ENCODE measurements around the gene PEX14.

Gene PEX14

GRCh38 chr1:10589074-10589473 lies 114.3 kb downstream of the PEX14 start:
- Mint-ChIP-seq H3K9me3 (no peaks in the 10 kb centered on the region), H3K27ac (no peak overlapping the region), H3K4me3 (no peak overlapping the region), H3K27me3 (no peaks in the 10 kb centered on the region), H3K4me1 (no peaks in the 10 kb centered on the region), H3K36me3 (ENCODE audit: low read depth) (no peaks in the 10 kb centered on the region)
- DNase-seq = no peak
- ATAC-seq = no peak

GRCh38 chr1:10591010-10591409 lies 116.3 kb downstream of the PEX14 start:
- no peak for ATAC-seq
- H3K27me3 Mint-ChIP-seq = no peaks in the 10 kb centered on the region
- H3K36me3 Mint-ChIP-seq (ENCODE audit: low read depth) = no peaks in the 10 kb centered on the region
- no peaks in the 10 kb centered on the region for H3K9me3 Mint-ChIP-seq
- no peaks in the 10 kb centered on the region for H3K4me1 Mint-ChIP-seq
- DNase-seq = no peak
- no peak overlapping the region for H3K27ac Mint-ChIP-seq
- H3K4me3 Mint-ChIP-seq = no peak overlapping the region

- H3K36me3 Mint-ChIP-seq (ENCODE audit: low read depth) = no peaks in the 10 kb centered on the region
- H3K27me3 Mint-ChIP-seq = no peaks in the 10 kb centered on the region
- no peak overlapping the region for H3K27ac Mint-ChIP-seq
- no peak overlapping the region for H3K4me3 Mint-ChIP-seq
- no peaks in the 10 kb centered on the region for H3K9me3 Mint-ChIP-seq
- no peak for ATAC-seq
- no peak for DNase-seq
- no peaks in the 10 kb centered on the region for H3K4me1 Mint-ChIP-seq
Observed at GRCh38 chr1:10592373-10592772, 117.6 kb downstream of the PEX14 start.

- ATAC-seq = no peak
- no peaks in the 10 kb centered on the region for H3K36me3 Mint-ChIP-seq (ENCODE audit: low read depth)
- no peaks in the 10 kb centered on the region for H3K27me3 Mint-ChIP-seq
- H3K4me1 Mint-ChIP-seq = no peaks in the 10 kb centered on the region
- DNase-seq = no peak
- no peak overlapping the region for H3K27ac Mint-ChIP-seq
- H3K4me3 Mint-ChIP-seq = no peak overlapping the region
- no peaks in the 10 kb centered on the region for H3K9me3 Mint-ChIP-seq
Observed at GRCh38 chr1:10593750-10594149, 119.0 kb downstream of the PEX14 start.

- Mint-ChIP-seq H3K4me1 (no peaks in the 10 kb centered on the region), H3K4me3 (no peak overlapping the region), H3K36me3 (ENCODE audit: low read depth) (peaks cover 2% of the 10 kb centered on the region), H3K27me3 (no peaks in the 10 kb centered on the region), H3K27ac (no peak overlapping the region), H3K9me3 (no peaks in the 10 kb centered on the region)
- ATAC-seq (no peak), DNase-seq (no peak)
Observed at GRCh38 chr1:10594595-10595223, 120.0 kb downstream of the PEX14 start.

GRCh38 chr1:10596780-10597179 lies 122.0 kb downstream of the PEX14 start:
- Mint-ChIP-seq H3K9me3 (no peaks in the 10 kb centered on the region), H3K4me1 (no peaks in the 10 kb centered on the region), H3K4me3 (no peak overlapping the region), H3K27me3 (no peaks in the 10 kb centered on the region), H3K27ac (no peak overlapping the region), H3K36me3 (ENCODE audit: low read depth) (peaks cover 2% of the 10 kb centered on the region)
- DNase-seq (no peak), ATAC-seq (no peak)

GRCh38 chr1:10597492-10598388 lies 123.0 kb downstream of the PEX14 start:
- no peak for DNase-seq
- H3K27me3 Mint-ChIP-seq = no peaks in the 10 kb centered on the region
- no peaks in the 10 kb centered on the region for H3K9me3 Mint-ChIP-seq
- ATAC-seq = no peak
- H3K4me1 Mint-ChIP-seq = no peaks in the 10 kb centered on the region
- H3K4me3 Mint-ChIP-seq = no peak overlapping the region
- peaks cover 2% of the 10 kb centered on the region for H3K36me3 Mint-ChIP-seq (ENCODE audit: low read depth)
- no peak overlapping the region for H3K27ac Mint-ChIP-seq

- DNase-seq = no peak
- Mint-ChIP-seq H3K4me3 (no peak overlapping the region), H3K9me3 (no peaks in the 10 kb centered on the region), H3K27me3 (no peaks in the 10 kb centered on the region), H3K36me3 (ENCODE audit: low read depth) (peaks cover 2% of the 10 kb centered on the region), H3K4me1 (no peaks in the 10 kb centered on the region), H3K27ac (no peak overlapping the region)
- ATAC-seq = no peak
Observed at GRCh38 chr1:10598389-10598702, 123.6 kb downstream of the PEX14 start.

GRCh38 chr1:10599194-10599861 lies 124.6 kb downstream of the PEX14 start:
- peaks cover 2% of the 10 kb centered on the region for H3K36me3 Mint-ChIP-seq (ENCODE audit: low read depth)
- no peaks in the 10 kb centered on the region for H3K9me3 Mint-ChIP-seq
- H3K27ac Mint-ChIP-seq = no peak overlapping the region
- H3K27me3 Mint-ChIP-seq = no peaks in the 10 kb centered on the region
- H3K4me1 Mint-ChIP-seq = no peaks in the 10 kb centered on the region
- DNase-seq (no peak), ATAC-seq (no peak)
- no peak overlapping the region for H3K4me3 Mint-ChIP-seq

- H3K4me3 Mint-ChIP-seq = no peak overlapping the region
- no peak for ATAC-seq
- H3K36me3 Mint-ChIP-seq (ENCODE audit: low read depth) = peaks cover 6% of the 10 kb centered on the region
- no peaks in the 10 kb centered on the region for H3K9me3 Mint-ChIP-seq
- H3K4me1 Mint-ChIP-seq = no peaks in the 10 kb centered on the region
- no peaks in the 10 kb centered on the region for H3K27me3 Mint-ChIP-seq
- DNase-seq = no peak
- no peak overlapping the region for H3K27ac Mint-ChIP-seq
Observed at GRCh38 chr1:10601342-10602070, 126.8 kb downstream of the PEX14 start.

- H3K27me3 Mint-ChIP-seq = no peaks in the 10 kb centered on the region
- no peak overlapping the region for H3K27ac Mint-ChIP-seq
- H3K36me3 Mint-ChIP-seq (ENCODE audit: low read depth) = peaks cover 6% of the 10 kb centered on the region
- no peak for DNase-seq
- no peak overlapping the region for H3K4me3 Mint-ChIP-seq
- ATAC-seq = no peak
- no peaks in the 10 kb centered on the region for H3K9me3 Mint-ChIP-seq
- H3K4me1 Mint-ChIP-seq = no peaks in the 10 kb centered on the region
Observed at GRCh38 chr1:10602936-10603335, 128.2 kb downstream of the PEX14 start.

- Mint-ChIP-seq H3K27me3 (no peaks in the 10 kb centered on the region), H3K4me3 (no peak overlapping the region), H3K4me1 (no peaks in the 10 kb centered on the region), H3K9me3 (no peaks in the 10 kb centered on the region), H3K27ac (no peak overlapping the region), H3K36me3 (ENCODE audit: low read depth) (peaks cover 4% of the 10 kb centered on the region)
- ATAC-seq (no peak), DNase-seq (no peak)
Observed at GRCh38 chr1:10604966-10605365, 130.2 kb downstream of the PEX14 start.

- Mint-ChIP-seq H3K4me1 (no peaks in the 10 kb centered on the region), H3K27ac (no peak overlapping the region), H3K9me3 (no peaks in the 10 kb centered on the region), H3K27me3 (no peaks in the 10 kb centered on the region), H3K36me3 (ENCODE audit: low read depth) (peaks cover 4% of the 10 kb centered on the region), H3K4me3 (no peak overlapping the region)
- ATAC-seq (no peak), DNase-seq (no peak)
Observed at GRCh38 chr1:10606064-10606463, 131.3 kb downstream of the PEX14 start.

GRCh38 chr1:10607228-10607627 lies 132.5 kb downstream of the PEX14 start:
- Mint-ChIP-seq H3K4me3 (no peak overlapping the region), H3K27me3 (no peaks in the 10 kb centered on the region), H3K4me1 (no peaks in the 10 kb centered on the region), H3K27ac (no peak overlapping the region), H3K9me3 (no peaks in the 10 kb centered on the region), H3K36me3 (ENCODE audit: low read depth) (peaks cover 4% of the 10 kb centered on the region)
- no peak for DNase-seq
- no peak for ATAC-seq

Measured in activated naive CD8-positive, alpha-beta T cell treated with anti-CD3 and anti-CD28 coated beads, Interleukin-2, amount 50 U/mL, for 24 hours (primary cell).